Tibial nerve (tissue), 3 donors: ENCODE data around the gene EXT2.

Source experiments
- EP300 ChIP-seq, 2 donors: sonication (generic); formaldehyde crosslinking; IDR thresholded peaks; one replicate each; pipeline ENCODE4 v1.6.1; 2017; ENCODE audit warnings: antibody characterized with exemption in 2 of 2, mild to moderate bottlenecking in 1 of 2
- POLR2A ChIP-seq, 2 donors: fragments of 450-650 bp; IDR thresholded peaks; one replicate each; pipeline ENCODE4 v1.6.1; 2017; ENCODE audit warnings: antibody characterized with exemption in 2 of 2, mild to moderate bottlenecking in 2 of 2, moderate library complexity in 2 of 2

DNA sequence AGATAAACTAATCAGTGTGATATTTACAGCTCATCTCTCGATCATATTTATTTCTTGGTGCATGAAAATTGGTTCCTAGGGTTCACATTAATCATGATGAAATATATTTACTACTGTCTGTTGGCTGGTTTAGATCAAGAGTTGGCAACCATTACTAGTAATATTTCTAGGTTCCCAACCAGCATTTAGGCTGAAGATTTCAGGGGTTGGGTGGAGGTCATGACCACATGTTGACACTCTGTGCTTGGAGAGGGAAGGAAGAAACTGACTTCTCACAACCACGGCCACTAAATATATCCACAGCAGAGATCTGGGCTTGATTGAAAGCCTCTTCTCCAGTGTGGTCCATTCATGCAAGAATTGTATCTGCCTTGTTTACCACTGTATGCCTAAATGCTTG lies 126.5 kb downstream of the EXT2 start:
- no peak for TF ChIP-seq EP300 (IDR thresholded peaks at IDR 0.05)
- no peak for TF ChIP-seq POLR2A (IDR thresholded peaks at IDR 0.05)
